Hematopoietic multipotent progenitor cell treated with erythropoietin and hydrocortisone succinate and interleukin-3 and kit ligand, for 17 days (in vitro differentiated cells): ENCODE measurements around the gene MBTPS1.

Experiments used
- DNase-seq: peaks from one replicate; pipeline ENCODE4 v3.0.0-alpha.2; 2015; ENCODE audit warnings: low spot score

Gene MBTPS1

GRCh38 chr16:84053237-84053636 is 63.5 kb downstream of the MBTPS1 start:
- DNase-seq = no peak

- no peak for DNase-seq
These were observed 64.6 kb downstream of the MBTPS1 start for GRCh38 chr16:84052071-84052622.

GRCh38 chr16:84050316-84050715 is 66.4 kb downstream of the MBTPS1 start:
- DNase-seq = no peak

- no peak for DNase-seq
These were observed 67.2 kb downstream of the MBTPS1 start for GRCh38 chr16:84049403-84050060.

- DNase-seq = no peak
These were observed 67.9 kb downstream of the MBTPS1 start for GRCh38 chr16:84048871-84049270.

GRCh38 chr16:84048270-84048669 is 68.5 kb downstream of the MBTPS1 start:
- DNase-seq = no peak

- no peak for DNase-seq
These were observed 69.1 kb downstream of the MBTPS1 start for GRCh38 chr16:84047626-84048025.

GRCh38 chr16:84047206-84047605 is 69.5 kb downstream of the MBTPS1 start:
- no peak for DNase-seq

- DNase-seq = no peak
These were observed 70.8 kb downstream of the MBTPS1 start for GRCh38 chr16:84045818-84046470.

GRCh38 chr16:84045001-84045817 is 71.5 kb downstream of the MBTPS1 start:
- DNase-seq = no peak

- no peak for DNase-seq
These were observed 72.6 kb downstream of the MBTPS1 start for GRCh38 chr16:84044118-84044488.

- no peak for DNase-seq
These were observed 73.1 kb downstream of the MBTPS1 start for GRCh38 chr16:84043486-84044117.

GRCh38 chr16:84042879-84043485 is 73.8 kb downstream of the MBTPS1 start:
- DNase-seq = no peak

- no peak for DNase-seq
These were observed 74.3 kb downstream of the MBTPS1 start, which contains the start of gene SLC38A8 for GRCh38 chr16:84042308-84042878. Gene SLC38A8 (minus strand): TSS chr16:84042795. CDS start chr16:84042157, 638 bp downstream.

GRCh38 chr16:84041881-84042280 is 74.9 kb downstream of the MBTPS1 start:
- no peak for DNase-seq

GRCh38 chr16:84040823-84041820 is 75.6 kb downstream of the MBTPS1 start:
- DNase-seq = no peak

GRCh38 chr16:84040226-84040822 is 76.4 kb downstream of the MBTPS1 start:
- no peak for DNase-seq

- DNase-seq = no peak
These were observed 77.0 kb downstream of the MBTPS1 start for GRCh38 chr16:84039696-84040095.

GRCh38 chr16:84038469-84038868 is 78.3 kb downstream of the MBTPS1 start:
- no peak for DNase-seq

GRCh38 chr16:84036982-84037425 is 79.7 kb downstream of the MBTPS1 start:
- no peak for DNase-seq
